HEK293 (cell line): Measurements from ENCODE around the gene CIP2A.

Experiments used
- CTCF ChIP-seq: fragments of 450-650 bp; formaldehyde crosslinking; IDR thresholded peaks from 2 replicates; pipeline ENCODE4 v1.5.1; 2016; ENCODE audit warnings: missing biosample characterization, missing genetic modification characterization
- SP2 ChIP-seq: fragments of 450-650 bp; formaldehyde crosslinking; IDR thresholded peaks from 2 replicates; pipeline ENCODE4 v1.5.1; 2016; ENCODE audit warnings: missing biosample characterization, missing genetic modification characterization
- TCF7L2 ChIP-seq: IDR thresholded peaks from 2 replicates; pipeline ENCODE4 v1.6.1; 2011; ENCODE audit warnings: low read depth, mild to moderate bottlenecking, inconsistent platforms, low read length, moderate library complexity, borderline replicate concordance
- ZNF112 ChIP-seq: fragments of 450-650 bp; formaldehyde crosslinking; IDR thresholded peaks from 2 replicates; pipeline ENCODE4 v1.5.0; 2017; ENCODE audit warnings: missing biosample characterization, missing genetic modification characterization
- ZNF561 ChIP-seq: fragments of 450-650 bp; IDR thresholded peaks from 2 replicates; pipeline ENCODE4 v1.5.1; 2018; ENCODE audit warnings: missing biosample characterization, missing genetic modification characterization, borderline replicate concordance
- ZNF571 ChIP-seq: fragments of 450-650 bp; formaldehyde crosslinking; IDR thresholded peaks from 2 replicates; pipeline ENCODE4 v1.5.0; 2017; ENCODE audit warnings: missing biosample characterization, missing genetic modification characterization
- ZNF629 ChIP-seq: fragments of 450-650 bp; formaldehyde crosslinking; IDR thresholded peaks from 2 replicates; pipeline ENCODE4 v1.5.1; 2017; ENCODE audit warnings: missing biosample characterization, missing genetic modification characterization
- ZNF768 ChIP-seq: fragments of 450-650 bp; formaldehyde crosslinking; IDR thresholded peaks from 2 replicates; pipeline ENCODE4 v1.5.1; 2018; ENCODE audit warnings: missing biosample characterization, mild to moderate bottlenecking, missing genetic modification characterization
- ZNF777 ChIP-seq: fragments of 450-650 bp; formaldehyde crosslinking; IDR thresholded peaks from 2 replicates; pipeline ENCODE4 v1.5.1; 2017; ENCODE audit warnings: missing biosample characterization, missing genetic modification characterization, borderline replicate concordance
- TF ChIP-seq, protein P1 (sequence below): fragments of 450-650 bp; formaldehyde crosslinking; IDR thresholded peaks from 2 replicates; pipeline ENCODE4 v1.5.1; 2016; ENCODE audit warnings: missing biosample characterization, missing genetic modification characterization

DNA sequence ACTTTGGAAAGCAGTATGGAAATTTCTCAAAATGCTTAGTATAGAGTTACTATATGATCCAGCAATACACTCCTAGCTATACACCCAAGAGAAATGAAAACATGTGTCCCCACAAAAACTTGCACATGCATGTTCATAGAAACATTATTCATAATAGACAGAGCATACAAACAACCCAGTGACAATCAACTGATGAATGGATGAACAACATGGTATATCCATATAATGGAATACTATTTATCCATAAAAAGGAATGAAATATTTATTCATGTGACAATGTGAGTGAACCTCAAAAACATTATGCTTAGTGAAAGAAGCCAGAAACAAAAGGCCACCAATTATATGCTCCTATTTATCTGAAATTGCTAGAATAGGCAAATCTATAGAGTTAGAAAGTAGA is 85.5 kb downstream of the CIP2A start:
- TF ChIP-seq CTCF (tag by site-specific recombination) (no peak), ZNF768 (tag by site-specific recombination) (no peak), ZNF777 (tag by site-specific recombination) (no peak), TCF7L2 (no peak), ZNF561 (tag by site-specific recombination) (no peak), ZNF629 (no peak), SP2 (tag by site-specific recombination) (no peak), ZNF571 (tag by site-specific recombination) (no peak), ZNF112 (tag by site-specific recombination) (no peak)
- TF ChIP-seq, protein P1, sequence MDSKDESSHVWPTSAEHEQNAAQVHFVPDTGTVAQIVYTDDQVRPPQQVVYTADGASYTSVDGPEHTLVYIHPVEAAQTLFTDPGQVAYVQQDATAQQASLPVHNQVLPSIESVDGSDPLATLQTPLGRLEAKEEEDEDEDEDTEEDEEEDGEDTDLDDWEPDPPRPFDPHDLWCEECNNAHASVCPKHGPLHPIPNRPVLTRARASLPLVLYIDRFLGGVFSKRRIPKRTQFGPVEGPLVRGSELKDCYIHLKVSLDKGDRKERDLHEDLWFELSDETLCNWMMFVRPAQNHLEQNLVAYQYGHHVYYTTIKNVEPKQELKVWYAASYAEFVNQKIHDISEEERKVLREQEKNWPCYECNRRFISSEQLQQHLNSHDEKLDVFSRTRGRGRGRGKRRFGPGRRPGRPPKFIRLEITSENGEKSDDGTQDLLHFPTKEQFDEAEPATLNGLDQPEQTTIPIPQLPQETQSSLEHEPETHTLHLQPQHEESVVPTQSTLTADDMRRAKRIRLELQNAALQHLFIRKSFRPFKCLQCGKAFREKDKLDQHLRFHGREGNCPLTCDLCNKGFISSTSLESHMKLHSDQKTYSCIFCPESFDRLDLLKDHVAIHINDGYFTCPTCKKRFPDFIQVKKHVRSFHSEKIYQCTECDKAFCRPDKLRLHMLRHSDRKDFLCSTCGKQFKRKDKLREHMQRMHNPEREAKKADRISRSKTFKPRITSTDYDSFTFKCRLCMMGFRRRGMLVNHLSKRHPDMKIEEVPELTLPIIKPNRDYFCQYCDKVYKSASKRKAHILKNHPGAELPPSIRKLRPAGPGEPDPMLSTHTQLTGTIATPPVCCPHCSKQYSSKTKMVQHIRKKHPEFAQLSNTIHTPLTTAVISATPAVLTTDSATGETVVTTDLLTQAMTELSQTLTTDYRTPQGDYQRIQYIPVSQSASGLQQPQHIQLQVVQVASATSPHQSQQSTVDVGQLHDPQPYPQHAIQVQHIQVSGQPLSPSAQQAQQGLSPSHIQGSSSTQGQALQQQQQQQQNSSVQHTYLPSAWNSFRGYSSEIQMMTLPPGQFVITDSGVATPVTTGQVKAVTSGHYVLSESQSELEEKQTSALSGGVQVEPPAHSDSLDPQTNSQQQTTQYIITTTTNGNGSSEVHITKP = no peak
